GM12878 (cell line): ENCODE data around the gene ENDOV. TPM values are rescaled to one million over a fixed set of nuclear protein-coding genes. Genes with fewer than 3 reads are reported as not detected.
A peak's percentile ranks its signal among the peaks of the same experiment; 100 is the strongest.

Source experiments
- ATAC-seq: fragments of 200-7000 bp; cut with Tn5 transposase; 3 replicates; pipeline ENCODE4 v1.9.1; 2020; ENCODE audit warnings: mild to moderate bottlenecking, moderate library complexity
- BruUV-seq: library from RNA; stranded (reverse); fragments of 400-500 nt; replicated peaks from 2 replicates; lab custom pipeline; 2021; lab: Mats Ljungman, UMichigan
- CTCF ChIA-PET: fragments of 300-600 bp; sonication (Branson Sonifier 250); formaldehyde crosslinking; extraction: SDS; loops from one replicate; lab custom pipeline; 2021; ENCODE audit warnings: inconsistent platforms; lab: Yijun Ruan, JAX
- POLR2A ChIA-PET: fragments of 350-600 bp; formaldehyde crosslinking; extraction: SDS; loops from one replicate; lab custom pipeline; 2021; ENCODE audit warnings: inconsistent platforms; lab: Charles Lee
- RAD21 ChIA-PET: fragments of 300-600 bp; sonication (Branson Sonifier 250); formaldehyde crosslinking; loops from one replicate; lab custom pipeline; 2023; ENCODE audit warnings: antibody characterized with exemption; ENCODE audit not compliant: unreplicated experiment; lab: Charles Lee
- SMC1A ChIA-PET: fragments of 300-600 bp; sonication (Branson Sonifier 250); formaldehyde crosslinking; loops from one replicate; lab custom pipeline; 2023; ENCODE audit not compliant: unreplicated experiment, uncharacterized antibody; lab: Charles Lee
- DNase-seq: peaks from one replicate; pipeline ENCODE4 v3.0.0-alpha.2; 2011; ENCODE audit warnings: low read depth, low spot score
- FAIRE-seq: peaks from 3 replicates; lab custom pipeline; 2011; peaks lifted over from hg19 to GRCh38; lab: Jason Lieb, UNC
- H2AFZ ChIP-seq: 2 replicates; pipeline ENCODE4 v1.6.0; 2011; ENCODE audit warnings: low read depth, low read length, control low read depth; ENCODE audit not compliant: control insufficient read depth
- H3K27ac ChIP-seq: 2 replicates; pipeline ENCODE4 v1.5.1; 2011; ENCODE audit warnings: control low read depth; ENCODE audit not compliant: control insufficient read depth, insufficient read depth
- H3K27me3 ChIP-seq, 2 experiments: replicated peaks in 1 of 2; 2 replicates each; pipeline versions ENCODE4 v1.6.0 to v1.6.1; 2011; ENCODE audit warnings: low read length in 1 of 2; ENCODE audit not compliant: control insufficient read depth in 2 of 2, insufficient read depth in 2 of 2
- H3K36me3 ChIP-seq, 2 experiments: 2 replicates each; pipeline ENCODE4 v1.5.1; 2011; ENCODE audit warnings: low read length in 1 of 2; ENCODE audit not compliant: control insufficient read depth in 2 of 2, insufficient read depth in 2 of 2
- H3K4me1 ChIP-seq: 2 replicates; pipeline ENCODE4 v1.6.1; 2011; ENCODE audit warnings: mild to moderate bottlenecking, low read length, moderate library complexity, mixed read lengths; ENCODE audit not compliant: control insufficient read depth, insufficient read depth
- H3K4me2 ChIP-seq: 2 replicates; pipeline ENCODE4 v1.6.0; 2011; ENCODE audit warnings: control low read depth; ENCODE audit not compliant: control insufficient read depth, insufficient read depth
- H3K4me3 ChIP-seq: fragments of 200-600 bp; sonication (generic); 2 replicates; pipeline ENCODE4 v1.5.1; 2016
- H3K79me2 ChIP-seq: 2 replicates; pipeline ENCODE4 v1.6.0; 2011; ENCODE audit warnings: low read length; ENCODE audit not compliant: control insufficient read depth, insufficient read depth
- H3K9ac ChIP-seq: 2 replicates; pipeline ENCODE4 v1.8.0; 2011; ENCODE audit warnings: low read length, control low read depth, mixed read lengths; ENCODE audit not compliant: control insufficient read depth, insufficient read depth
- H3K9me3 ChIP-seq: replicated peaks from 3 replicates; pipeline ENCODE4 v1.5.1; 2011; ENCODE audit warnings: mild to moderate bottlenecking, low read length; ENCODE audit not compliant: control insufficient read depth, insufficient read depth
- H4K20me1 ChIP-seq: 2 replicates; pipeline ENCODE4 v1.6.0; 2011; ENCODE audit not compliant: control insufficient read depth, insufficient read depth
- CBFB ChIP-seq: IDR thresholded peaks from 2 replicates; pipeline ENCODE4 v1.6.1; 2016; ENCODE audit warnings: antibody characterized with exemption, low read depth
- EZH2 ChIP-seq: IDR thresholded peaks from 2 replicates; pipeline ENCODE4 v1.6.1; 2012; ENCODE audit warnings: low read depth, mild to moderate bottlenecking, control low read depth, inconsistent platforms, low read length, borderline replicate concordance; ENCODE audit not compliant: control insufficient read depth
- POU2F2 ChIP-seq: IDR thresholded peaks from 3 replicates; pipeline ENCODE4 v1.6.1; 2011; ENCODE audit warnings: low read depth, mild to moderate bottlenecking, low read length, borderline replicate concordance
- RB1 ChIP-seq: fragments of 450-650 bp; formaldehyde crosslinking; IDR thresholded peaks from 2 replicates; pipeline ENCODE4 v1.6.1; 2017; ENCODE audit warnings: mild to moderate bottlenecking, borderline replicate concordance
- WGBS: methylation state at CpG from one replicate; pipeline ENCODE4 v1.1.6; 2016; ENCODE audit warnings: low lambda C conversion rate; ENCODE audit not compliant: insufficient replicate concordance, insufficient coverage; ENCODE audit errors: missing lambda C conversion rate; 5-methylcytosine and 5-hydroxymethylcytosine counted together
- in situ Hi-C: fragments of 300-500 bp; cut with MboI; formaldehyde crosslinking; loops from 9 replicates; pipeline ENCODE4 v1.14.3; 2018; ENCODE audit warnings: mixed read lengths
- intact Hi-C: fragments of 100-400 bp; cut with micrococcal nuclease; formaldehyde crosslinking; loops from one replicate; pipeline ENCODE4 v1.14.2; 2022; ENCODE audit not compliant: unreplicated experiment
- polyA plus RNA-seq, 11 experiments: library from polyadenylated mRNA; depleted of rRNA in 4 of 11; unstranded in 6 of 11; stranded (reverse) in 5 of 11; fragments of >200 nt; fragmentation: Nextera tagmentation in 4 of 11; fragmentation: Illumina TruSeq in 1 of 11; extraction: Ambion mirVana in 4 of 11; extraction: Trizol in 1 of 11; gene quantifications; 1 replicate in 1 of 11; 2 replicates in 10 of 11; pipeline versions ENCODE4 v1.2.1 to v1.2.3, GENCODE V29; 2011 to 2016; ENCODE audit warnings: inconsistent platforms in 2 of 11, missing spikeins in 2 of 11, low read depth in 1 of 11
- total RNA-seq, 4 experiments: library from RNA; depleted of rRNA in 3 of 4; stranded (reverse); fragments of >200 nt in 3 of 4; fragmentation: Illumina TruSeq in 1 of 4; extraction: Trizol in 1 of 4; gene quantifications; 2 replicates each; pipeline versions ENCODE4 v1.2.1 to v1.2.3, GENCODE V29; 2013 to 2021
- TF ChIP-seq, protein P1 (sequence below): fragments of 450-650 bp; IDR thresholded peaks from 2 replicates; pipeline ENCODE4 v1.6.1; 2017; ENCODE audit warnings: mild to moderate bottlenecking

ENDOV gene
- total and polyA plus RNA-seq, 10 of the 15 experiments (the other 5 are each of a cell fraction or from before 2014, with no cell fraction given) = 0.63 to 11.9 (median 8.1) TPM

DNA sequence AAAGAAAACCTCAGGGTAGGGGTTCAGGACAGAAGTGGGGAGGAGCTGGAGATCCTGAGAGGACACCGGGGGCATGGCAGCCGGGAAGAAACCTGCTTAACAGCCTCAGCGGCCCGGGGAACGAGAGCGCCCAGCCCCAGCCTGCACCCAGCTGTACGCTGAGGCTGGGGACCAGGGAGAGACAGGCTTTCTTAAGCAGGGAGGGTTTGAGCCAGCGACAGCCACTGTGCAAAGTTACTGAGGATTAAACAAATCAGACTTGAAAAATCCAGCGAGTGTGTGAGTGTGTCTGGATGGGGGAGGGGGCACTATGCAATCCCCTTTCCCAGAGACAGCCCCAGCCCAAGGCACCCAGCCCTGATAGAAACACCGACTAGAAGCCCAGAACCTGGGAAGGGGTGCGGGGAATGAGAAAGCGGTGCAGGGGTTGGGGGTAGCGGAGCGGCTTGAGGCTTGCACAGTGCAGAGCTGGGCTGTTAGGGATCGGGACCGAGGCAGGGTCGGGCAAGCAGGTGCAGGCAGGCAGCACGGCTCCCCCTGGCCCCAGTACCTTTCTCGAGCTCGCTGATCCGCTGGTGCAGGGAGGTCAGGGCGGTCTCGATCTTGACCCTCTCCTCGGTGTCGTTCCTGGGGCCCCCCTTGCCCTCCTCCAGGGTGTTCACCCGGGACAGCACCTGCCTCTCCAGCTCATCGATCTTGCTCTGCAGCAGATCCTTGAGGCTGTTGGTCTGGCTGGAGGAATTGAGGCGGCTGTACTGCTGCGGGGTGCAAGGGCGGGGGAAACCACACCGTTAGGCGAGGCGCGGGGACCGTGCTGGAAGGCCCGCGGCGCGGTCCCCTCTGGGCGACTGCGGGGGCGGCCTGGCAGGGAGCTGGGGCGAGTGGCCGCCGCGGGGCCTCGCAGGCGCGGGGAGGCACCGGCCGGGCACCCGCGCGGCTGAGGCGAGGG lies 60.3 kb downstream of the ENDOV start:
- H3K79me2 ChIP-seq = no peaks in the 10 kb centered on the region
- peaks cover 7 to 23% of the 10 kb centered on the region in 2 experiments for H3K27me3 ChIP-seq
- no peak overlapping the region for H3K27ac ChIP-seq
- ChIA-PET POLR2A (interaction anchor here (0.9 kb wide), 1 partner anchor 20 kb away, joined by 3 read pairs; no protein-coding TSS in a partner anchor), RAD21 (no interaction called here), SMC1A (no interaction called here), CTCF (no interaction called here)
- no peak for ATAC-seq
- no peaks in the 10 kb centered on the region for H3K9me3 ChIP-seq
- no peak for DNase-seq
- H4K20me1 ChIP-seq = no peaks in the 10 kb centered on the region
- H3K36me3 ChIP-seq = no peaks in the 10 kb centered on the region
- no peak overlapping the region for H3K4me2 ChIP-seq
- intact Hi-C loops = loop anchor here (5.0 kb wide), 1 partner anchor 102 kb away; no protein-coding TSS in a partner anchor
- no TSS peak for BruUV-seq
- no peaks in the 10 kb centered on the region for H3K4me1 ChIP-seq
- H2AFZ ChIP-seq = no peak overlapping the region
- no peak overlapping the region for H3K4me3 ChIP-seq
- H3K9ac ChIP-seq = no peak overlapping the region
- in situ Hi-C loops = no loop called here
- TF ChIP-seq POU2F2 (no peak), EZH2 (0 out of 2 replicates have a peak, but pooled peaks have one; percentile 55), RB1 (no peak), CBFB (no peak)
- TF ChIP-seq, protein P1, sequence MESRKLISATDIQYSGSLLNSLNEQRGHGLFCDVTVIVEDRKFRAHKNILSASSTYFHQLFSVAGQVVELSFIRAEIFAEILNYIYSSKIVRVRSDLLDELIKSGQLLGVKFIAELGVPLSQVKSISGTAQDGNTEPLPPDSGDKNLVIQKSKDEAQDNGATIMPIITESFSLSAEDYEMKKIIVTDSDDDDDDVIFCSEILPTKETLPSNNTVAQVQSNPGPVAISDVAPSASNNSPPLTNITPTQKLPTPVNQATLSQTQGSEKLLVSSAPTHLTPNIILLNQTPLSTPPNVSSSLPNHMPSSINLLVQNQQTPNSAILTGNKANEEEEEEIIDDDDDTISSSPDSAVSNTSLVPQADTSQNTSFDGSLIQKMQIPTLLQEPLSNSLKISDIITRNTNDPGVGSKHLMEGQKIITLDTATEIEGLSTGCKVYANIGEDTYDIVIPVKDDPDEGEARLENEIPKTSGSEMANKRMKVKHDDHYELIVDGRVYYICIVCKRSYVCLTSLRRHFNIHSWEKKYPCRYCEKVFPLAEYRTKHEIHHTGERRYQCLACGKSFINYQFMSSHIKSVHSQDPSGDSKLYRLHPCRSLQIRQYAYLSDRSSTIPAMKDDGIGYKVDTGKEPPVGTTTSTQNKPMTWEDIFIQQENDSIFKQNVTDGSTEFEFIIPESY = no peak
- FAIRE-seq = no peak
- WGBS = 17% methylated on average over 38 of the region's 55 CpGs
